Activated CD4-positive, alpha-beta T cell treated with anti-CD3 and anti-CD28 coated beads, Interleukin-2, amount 50 U/mL, for 48 hours (primary cell): Measurements from ENCODE around the gene COP1.
"Not testable (repeated sequence)": the region's sequence is repeated elsewhere in the genome, so short reads cannot be mapped to it uniquely, and the experiment has no call there.

ENCODE experiments used
- DNase-seq, 2 experiments: peaks; one replicate each; pipeline ENCODE4 v3.0.0-alpha.2; 2020

The COP1 gene

GRCh38 chr1:176206961-176207902 is at the start of gene COP1:
Gene COP1, minus strand, starts transcription at chr1:176207286. Its CDS starts 308 bp downstream, at chr1:176206978.
- peak; percentile 95 to 96 for DNase-seq

GRCh38 chr1:176252191-176252590 is 45.1 kb upstream of the COP1 start:
- DNase-seq: no peak

- DNase-seq: no peak
Observed at GRCh38 chr1:176244851-176245250, 37.8 kb upstream of the COP1 start.

GRCh38 chr1:176243746-176244145 is 36.7 kb upstream of the COP1 start:
- DNase-seq: no peak

GRCh38 chr1:176241385-176242015 is 34.4 kb upstream of the COP1 start:
- no peak for DNase-seq

GRCh38 chr1:176233657-176234056 is 26.6 kb upstream of the COP1 start:
- DNase-seq: not testable (repeated sequence)

- no peak for DNase-seq
Observed at GRCh38 chr1:176227579-176227978, 20.5 kb upstream of the COP1 start.

- DNase-seq: no peak
Observed at GRCh38 chr1:176225911-176226310, 18.8 kb upstream of the COP1 start.

- no peak for DNase-seq
Observed at GRCh38 chr1:176225479-176225875, 18.4 kb upstream of the COP1 start.

GRCh38 chr1:176222196-176222595 is 15.1 kb upstream of the COP1 start:
- DNase-seq: no peak

GRCh38 chr1:176220100-176220689 is 13.1 kb upstream of the COP1 start:
- DNase-seq: no peak

- no peak for DNase-seq
Observed at GRCh38 chr1:176217461-176218099, 10.5 kb upstream of the COP1 start.

- DNase-seq: no peak
Observed at GRCh38 chr1:176216031-176216430, 8.9 kb upstream of the COP1 start.

GRCh38 chr1:176211396-176212165 is 4.5 kb upstream of the COP1 start:
- DNase-seq: no peak

- DNase-seq: no peak
Observed at GRCh38 chr1:176208034-176208433, 948 bp upstream of the COP1 start.

GRCh38 chr1:176206006-176206960 is 803 bp downstream of the COP1 start:
- DNase-seq: peak; percentile 43

GRCh38 chr1:176205332-176205914 is 1.7 kb downstream of the COP1 start:
- no peak for DNase-seq

GRCh38 chr1:176204655-176205054 is 2.4 kb downstream of the COP1 start:
- DNase-seq: not testable (repeated sequence)

- DNase-seq: no peak
Observed at GRCh38 chr1:176203735-176204134, 3.4 kb downstream of the COP1 start.

GRCh38 chr1:176201568-176201967 is 5.5 kb downstream of the COP1 start:
- DNase-seq: no peak

- DNase-seq: no peak
Observed at GRCh38 chr1:176199707-176200106, 7.4 kb downstream of the COP1 start.
